ENCODE data around the gene TNPO3.

Gene TNPO3

DNA sequence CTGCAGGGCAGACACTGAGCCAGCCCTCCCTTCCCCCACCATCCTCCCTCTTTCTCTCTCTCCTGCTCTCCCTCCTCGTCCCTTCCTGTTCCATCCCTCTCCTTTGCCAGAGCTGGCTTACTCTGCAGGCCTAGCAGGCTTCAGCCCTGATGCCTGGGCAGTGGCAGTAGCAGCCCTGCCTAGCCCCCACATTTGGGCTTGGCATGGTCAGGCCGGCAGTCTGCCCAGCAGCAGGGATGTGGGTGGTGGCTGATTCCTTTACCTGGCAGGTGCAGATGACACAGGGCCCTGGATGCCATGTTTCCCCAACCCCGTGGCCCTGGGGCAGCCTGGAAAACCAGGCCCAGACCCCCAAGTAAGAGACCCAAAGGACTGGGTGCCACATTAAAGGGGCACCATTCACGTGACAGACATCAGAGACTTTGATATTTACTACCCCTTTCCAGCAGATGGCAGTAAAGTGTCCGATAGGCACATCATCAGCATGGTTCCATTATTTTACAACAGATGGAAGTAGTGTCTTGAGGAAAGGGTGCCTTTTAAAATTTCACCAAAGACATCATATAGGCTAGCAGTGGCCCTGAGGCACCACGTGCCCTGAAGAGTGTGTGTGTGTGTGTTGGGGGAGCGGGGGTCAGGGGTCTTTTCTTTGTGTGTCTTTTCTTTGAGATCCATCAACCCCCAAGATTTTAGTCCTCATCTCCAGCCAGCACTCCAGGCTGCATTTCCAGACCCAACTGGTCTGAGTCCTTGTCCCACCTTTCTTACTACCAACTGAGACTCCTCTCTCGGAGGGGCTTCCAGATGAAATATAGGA is 150.3 kb downstream of the TNPO3 start:
- no peak for FAIRE-seq
